H4 (cell line): ENCODE data around the gene GNPDA1. TPM values are rescaled to one million over a fixed set of nuclear protein-coding genes. Genes with fewer than 3 reads are reported as not detected.
A peak's percentile ranks its signal among the peaks of the same experiment; 100 is the strongest.

Experiments
- DNase-seq: peaks from one replicate; pipeline ENCODE4 v3.0.0-alpha.2; 2015; ENCODE audit warnings: low spot score
- total RNA-seq: library from RNA; depleted of rRNA; stranded (reverse); fragments of >200 nt; shearing (Covaris generic); gene quantifications from 2 replicates; pipeline ENCODE4 v1.2.3, GENCODE V29; 2014

The GNPDA1 gene
- total RNA-seq, 1 experiment from 2014 or later: 119 TPM

DNA sequence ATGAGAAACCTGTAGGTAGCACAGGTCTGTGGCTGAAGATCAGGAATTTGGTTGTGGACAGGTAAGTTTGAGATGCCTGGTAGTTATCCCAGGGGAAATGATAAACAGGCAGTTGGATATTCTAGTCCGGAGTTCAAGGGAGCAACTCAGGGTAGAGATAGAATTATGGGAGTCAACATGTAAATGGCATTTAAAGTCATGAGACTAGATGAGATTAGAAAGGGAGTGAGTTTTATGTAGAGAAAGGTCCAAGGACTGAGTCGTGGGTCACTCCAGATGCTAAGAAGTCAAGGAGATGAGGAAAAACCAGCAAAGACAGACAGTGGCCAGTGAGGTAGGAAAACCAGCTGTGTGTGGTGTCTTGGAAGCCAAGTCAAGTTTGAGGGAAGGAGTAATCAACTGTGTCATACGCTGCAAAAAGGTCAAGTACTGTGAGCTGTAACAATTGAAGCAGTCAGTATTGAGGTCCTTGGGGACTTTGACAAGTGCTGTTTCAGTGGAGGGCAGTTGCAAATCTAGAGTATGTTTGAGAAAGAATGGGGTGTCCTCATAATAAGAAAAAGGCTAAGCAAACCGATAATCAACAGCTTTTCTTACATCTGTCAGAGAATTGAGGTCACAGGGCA is 18.2 kb downstream of the GNPDA1 start:
- no peak for DNase-seq

DNA sequence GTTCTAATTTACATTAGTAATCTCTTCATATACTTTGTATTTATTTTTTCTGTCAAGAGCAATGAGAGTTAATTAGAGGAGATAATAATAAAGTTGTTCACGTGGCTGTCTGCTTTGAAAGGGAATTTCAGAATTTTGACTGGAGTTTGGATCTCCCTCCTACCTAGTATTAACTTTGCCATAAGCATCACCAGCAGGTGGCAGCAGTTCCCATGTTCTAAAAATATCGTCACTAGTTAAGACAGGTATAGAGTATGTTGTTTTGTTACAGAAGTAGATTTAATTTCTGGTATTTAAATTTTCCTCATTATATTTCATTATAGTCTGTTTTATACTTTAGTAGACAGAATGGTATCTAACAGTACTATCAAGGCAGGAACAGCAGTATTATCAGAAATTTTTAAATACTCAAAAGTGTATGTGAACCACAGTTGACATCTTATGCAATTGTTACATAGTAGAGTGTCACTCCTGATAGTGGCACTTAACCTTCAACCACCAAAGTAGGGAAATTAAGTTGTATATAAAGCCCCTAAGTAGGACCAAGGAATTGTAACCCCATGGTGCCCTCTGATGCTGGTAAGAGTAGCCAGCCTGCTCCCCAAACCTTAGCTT is 20.4 kb downstream of the GNPDA1 start:
- peak; percentile 57 for DNase-seq

DNA sequence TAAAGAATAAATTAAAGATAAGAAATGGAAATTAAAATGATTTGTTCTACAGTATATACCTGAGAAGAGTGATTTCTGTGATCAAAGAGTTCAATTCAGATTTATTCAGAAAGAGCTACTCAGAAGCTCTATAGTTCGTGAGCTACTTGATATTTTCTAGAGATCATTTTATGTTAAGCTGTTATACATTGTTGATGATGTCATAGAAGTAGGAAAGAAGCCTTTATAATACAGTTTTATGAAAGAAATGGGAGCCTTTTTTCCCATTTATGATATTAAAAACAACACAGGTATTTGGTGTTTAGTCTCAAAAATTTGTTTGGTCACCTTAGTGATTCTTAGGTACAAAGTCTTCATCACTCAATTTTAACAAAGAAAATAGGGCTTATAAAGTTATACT is 23.1 kb downstream of the GNPDA1 start:
- DNase-seq: no peak

DNA sequence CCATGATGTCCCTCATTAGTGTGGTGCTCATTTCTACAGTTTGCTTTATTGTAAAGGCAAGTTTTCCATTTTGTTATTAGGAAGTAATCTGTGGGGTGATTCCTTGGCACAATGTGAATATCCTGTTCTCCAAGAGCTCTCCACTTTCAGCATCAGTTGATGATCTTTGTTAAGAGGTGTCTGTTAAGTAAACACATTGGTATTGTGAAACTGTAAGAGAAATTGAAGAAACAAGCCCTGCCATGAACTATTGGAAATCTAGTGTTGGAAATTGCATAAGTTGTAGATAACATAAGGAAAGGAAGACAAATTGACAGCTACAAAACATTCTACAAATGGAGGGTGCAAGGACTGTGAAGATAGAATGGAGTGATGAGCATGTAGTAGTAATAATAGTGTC is 26.8 kb downstream of the GNPDA1 start:
- no peak for DNase-seq

DNA sequence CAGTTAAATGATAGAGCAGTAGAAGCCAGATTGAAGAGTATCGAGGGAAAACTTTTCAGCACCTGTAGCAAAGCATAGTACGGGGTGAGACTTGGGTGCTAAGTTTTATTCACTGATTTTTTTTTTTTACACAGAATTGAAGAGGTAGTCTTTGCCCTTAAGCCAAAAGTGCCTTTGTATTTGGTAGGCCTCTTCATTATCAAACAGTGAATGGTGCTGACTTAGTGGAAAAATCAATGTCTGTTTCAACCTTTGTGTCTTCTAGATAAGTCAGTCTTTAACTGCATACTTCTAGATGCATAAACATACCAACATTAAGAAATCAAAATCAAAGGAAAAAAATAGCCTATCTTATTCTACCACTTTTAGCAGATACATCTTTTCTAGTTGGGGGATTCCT is 30.2 kb downstream of the GNPDA1 start:
- DNase-seq: no peak

DNA sequence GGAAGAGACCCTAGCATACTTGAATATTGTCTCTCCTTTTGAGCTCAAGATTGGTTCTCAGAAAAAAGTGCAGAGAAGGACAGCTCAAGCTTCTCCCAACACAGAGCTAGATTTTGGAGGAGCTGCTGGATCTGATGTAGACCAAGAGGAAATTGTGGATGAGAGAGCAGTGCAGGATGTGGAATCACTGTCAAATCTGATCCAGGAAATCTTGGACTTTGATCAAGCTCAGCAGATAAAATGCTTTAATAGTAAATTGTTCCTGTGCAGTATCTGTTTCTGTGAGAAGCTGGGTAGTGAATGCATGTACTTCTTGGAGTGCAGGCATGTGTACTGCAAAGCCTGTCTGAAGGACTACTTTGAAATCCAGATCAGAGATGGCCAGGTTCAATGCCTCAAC is 34.4 kb downstream of the GNPDA1 start:
- no peak for DNase-seq

DNA sequence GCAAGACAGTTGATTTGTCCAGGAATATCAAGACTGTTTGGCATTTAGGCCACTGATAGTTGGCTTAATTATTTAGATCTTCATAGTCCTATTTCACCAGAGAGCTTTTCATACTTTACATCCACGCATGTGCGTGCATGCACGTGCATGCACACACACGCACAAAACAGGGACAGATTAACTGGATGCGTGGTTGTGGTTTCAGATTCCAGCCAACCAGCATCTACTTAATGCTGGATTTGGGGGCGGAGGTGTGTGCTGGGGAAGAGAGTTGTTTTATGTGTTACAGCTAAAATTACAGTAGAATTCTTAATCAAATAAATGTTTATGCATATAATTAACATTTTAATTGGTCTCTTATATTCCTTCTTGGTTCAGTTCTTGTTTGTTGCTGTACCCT is 36.7 kb downstream of the GNPDA1 start:
- DNase-seq: no peak

DNA sequence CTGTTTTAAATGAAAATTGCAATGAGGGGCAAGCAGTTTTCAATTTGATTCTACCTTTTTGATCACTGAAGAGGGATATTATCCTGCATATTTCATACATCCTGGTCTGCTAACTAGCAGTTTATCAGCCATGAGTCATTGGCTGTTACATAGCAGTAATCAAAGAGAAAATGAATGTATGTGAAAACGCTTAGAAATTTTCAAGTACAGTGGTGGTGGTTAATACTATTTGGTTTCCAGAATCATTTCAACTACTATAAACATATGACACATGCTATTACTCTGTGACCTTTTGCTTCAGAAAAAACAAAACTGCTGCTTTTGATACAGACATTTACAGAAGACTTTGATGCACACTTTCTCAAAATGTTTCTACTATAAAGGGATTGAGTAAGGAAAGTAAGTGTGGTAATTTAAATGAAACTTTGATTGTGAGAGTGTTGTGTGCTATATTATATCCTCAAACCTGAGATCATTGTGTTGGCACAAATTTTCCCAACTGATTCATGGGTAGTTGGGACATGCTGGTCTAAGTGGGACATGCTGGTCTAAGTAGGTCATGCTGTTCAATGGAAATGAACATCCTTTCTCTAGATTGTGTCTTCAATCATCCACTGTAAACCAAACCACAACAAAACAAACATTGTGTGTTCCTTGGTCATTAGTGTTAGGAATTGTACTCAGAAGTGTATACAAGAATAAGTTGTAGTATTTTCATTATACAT is 38.8 kb downstream of the GNPDA1 start:
- peak; percentile 22 for DNase-seq

DNA sequence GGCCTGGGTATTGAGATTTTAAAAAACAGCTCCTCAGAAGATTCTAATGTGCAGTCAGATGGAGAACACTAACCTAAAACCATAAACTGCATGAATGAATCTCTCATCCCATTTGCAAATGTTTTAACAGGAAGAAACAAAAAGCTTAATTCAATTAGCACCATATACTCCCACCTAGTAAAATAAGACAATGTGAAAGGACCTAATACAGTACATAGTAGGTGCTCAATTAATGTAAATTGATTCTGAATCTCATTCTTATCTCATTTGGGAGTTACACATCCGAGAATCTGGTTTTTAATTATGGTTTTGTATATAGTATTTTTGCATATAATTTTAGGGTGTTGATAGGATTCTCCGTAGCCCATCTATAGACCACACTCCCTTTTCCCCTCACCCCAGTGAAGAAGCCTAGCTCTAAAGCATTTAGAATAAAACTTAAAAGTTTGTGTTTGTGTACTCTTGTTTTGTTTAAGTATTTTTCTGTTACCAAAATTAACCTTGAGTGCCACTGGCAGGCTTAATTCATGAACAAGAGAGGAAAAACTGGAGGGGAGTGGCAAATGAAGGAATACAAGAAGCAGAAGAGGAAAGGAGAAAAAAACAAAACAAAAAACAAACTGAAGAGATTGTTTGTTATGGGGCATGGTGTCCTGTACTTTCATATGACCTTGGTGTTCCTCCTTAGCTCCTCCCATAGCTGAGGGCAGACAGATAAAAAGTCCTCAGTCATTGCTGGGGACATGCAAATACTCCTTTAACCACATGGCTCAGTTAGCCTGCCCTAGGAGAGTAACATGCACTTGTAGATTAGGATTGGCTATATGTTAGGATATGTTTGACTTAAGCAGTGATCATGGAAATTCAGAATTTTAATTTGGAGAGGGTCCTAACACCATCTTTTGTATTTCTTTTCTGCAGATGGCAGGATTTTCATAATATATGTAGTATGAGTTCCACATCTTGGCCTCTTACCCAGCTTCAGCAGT is 42.8 kb downstream of the GNPDA1 start:
- DNase-seq: peak; percentile 39

DNA sequence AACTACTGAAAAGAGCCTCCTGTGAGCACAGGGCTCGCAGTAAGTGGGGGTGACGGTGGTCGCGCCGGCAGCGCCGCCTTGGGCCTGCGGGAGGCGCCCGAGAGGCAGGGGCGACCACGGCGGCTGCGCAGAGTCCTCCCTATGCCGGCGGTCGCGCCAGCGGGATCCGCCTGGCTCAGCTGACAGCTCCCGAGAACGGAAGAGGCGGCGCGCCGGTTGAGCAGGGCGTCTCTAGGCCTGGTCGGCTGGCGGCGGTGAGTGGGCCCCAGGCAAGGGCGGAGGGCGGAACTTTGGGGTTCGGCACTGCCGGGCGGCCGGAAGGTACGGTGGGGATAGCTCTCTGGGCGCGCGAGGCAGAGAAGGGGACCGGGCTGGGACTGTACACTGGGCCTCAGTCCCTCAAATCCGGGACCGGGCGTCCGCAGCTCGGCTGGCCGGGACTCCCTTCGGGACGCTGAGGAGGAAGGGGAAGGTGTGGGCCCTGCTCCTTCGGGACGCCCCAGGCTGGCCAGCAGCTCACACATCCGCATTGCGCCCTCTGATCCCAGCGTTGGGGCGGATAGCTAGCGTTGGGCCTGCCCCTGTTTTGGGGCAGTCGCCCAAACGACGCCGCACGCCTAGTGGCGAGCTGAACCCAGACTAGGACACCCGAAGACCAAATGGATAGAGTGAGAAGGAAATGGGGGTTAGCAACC is 43.8 kb downstream of the GNPDA1 start, which contains the start of gene RNF14:
RNF14 (plus strand) TSS at position 192 of the 695 bp plus-strand sequence. CDS start 4,484 bp downstream, outside the sequence.
- DNase-seq: peak; percentile 91

DNA sequence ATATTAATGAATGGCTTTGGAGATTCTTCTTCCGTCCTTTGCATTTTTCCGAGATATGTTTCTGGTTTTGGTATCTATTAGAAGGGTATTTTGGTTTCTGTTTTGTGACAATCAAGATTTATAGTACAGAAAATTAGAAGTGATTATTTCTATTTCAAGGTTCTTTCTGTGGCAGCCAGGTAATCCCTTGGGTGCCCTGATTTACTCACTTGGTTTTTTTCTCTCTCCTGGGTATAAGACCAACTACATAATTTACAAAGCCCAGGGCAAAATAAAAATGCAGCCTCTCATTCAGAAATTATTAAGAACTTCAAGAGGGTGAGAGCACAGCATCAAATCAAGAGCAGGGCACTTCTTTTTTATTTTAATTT is 45.9 kb downstream of the GNPDA1 start:
- no peak for DNase-seq

DNA sequence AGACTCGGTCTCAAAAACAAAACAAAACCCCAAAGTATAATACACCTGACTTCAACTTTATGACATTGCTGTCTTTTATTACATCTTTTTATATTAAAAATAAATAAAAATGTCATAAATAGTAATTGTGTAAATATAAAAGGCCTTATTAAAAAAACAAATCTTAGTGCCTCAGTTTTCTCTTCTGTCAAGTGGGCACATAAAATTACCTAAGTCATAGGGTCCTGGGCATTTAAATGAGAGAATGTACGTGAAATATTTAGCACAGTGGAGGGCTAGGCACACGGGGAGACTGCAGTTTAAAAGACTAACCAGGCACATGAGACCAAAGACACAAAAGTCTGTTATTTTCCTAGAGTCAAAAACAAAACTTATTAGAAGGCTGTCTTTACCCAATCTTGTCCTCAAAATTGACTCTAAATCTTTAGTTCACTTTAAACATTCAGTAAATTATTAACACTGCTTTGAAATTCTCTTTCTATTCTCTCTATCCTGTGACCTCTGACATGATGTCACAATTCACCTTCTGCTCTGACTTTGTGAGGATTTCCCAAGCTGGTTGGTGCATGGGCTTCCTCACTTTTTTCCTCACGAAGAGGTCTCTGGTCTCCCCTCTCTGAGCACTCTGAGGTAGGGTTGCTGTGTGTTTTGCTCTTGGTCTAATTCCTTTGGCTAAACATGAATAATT is 46.4 kb downstream of the GNPDA1 start:
- DNase-seq: no peak

DNA sequence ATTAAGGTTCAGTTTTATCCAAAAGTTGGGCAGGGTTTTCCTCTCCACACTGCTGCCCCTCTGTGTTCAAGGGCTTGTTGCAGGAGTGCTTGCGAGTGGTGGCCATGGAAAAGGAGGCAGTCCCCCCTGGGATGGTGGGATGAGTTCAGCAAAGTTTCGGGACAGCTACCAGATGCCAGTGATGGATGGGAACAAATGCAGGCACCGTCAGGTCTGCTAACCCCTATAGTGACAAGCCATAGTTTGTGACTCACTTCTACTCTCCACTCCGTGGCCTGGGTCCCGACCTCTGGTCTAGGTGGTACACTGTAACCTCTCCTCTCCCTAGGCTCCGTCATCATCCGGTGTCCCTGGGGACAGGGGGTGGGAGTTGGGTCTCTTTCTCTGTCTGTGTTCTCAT is 47.8 kb downstream of the GNPDA1 start:
- no peak for DNase-seq

DNA sequence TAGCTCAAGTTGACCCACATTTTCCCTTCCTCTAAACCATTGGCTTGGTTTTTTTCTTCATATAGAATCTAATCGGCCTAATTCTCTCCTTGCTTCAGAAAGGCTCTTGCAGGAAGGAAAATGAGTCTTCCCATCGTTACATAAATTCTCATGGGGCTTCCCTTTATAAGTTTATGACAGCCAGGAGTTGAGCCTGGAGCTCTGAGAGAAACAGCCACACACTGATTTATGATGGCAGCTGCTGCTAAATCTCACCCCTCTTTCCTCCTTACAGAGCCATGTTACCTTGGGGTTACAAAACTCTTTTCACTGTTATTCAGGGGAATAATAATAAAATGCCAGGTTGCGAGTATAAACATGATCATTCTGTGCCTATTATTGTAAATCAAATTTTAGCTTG is 49.1 kb downstream of the GNPDA1 start:
- no peak for DNase-seq

DNA sequence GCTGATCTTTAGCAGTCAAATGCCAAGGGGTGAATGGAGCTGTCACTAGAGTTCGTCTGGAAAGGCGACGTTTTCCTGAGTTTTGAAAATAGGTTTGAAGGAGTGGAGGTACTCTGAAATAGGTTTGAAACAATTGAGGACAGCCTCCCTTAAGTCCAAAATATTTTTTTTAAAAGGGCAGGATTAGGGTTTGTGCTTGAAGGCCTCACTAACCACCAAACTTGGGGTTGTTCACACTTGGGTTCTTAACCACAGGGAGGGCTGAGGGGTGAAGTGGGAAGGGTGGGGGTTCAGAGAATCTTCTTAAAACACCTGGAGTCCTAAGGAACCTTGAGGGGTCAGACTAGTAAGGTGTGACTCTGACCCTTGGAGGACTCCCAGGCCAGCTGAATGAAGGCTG is 51.4 kb downstream of the GNPDA1 start:
- no peak for DNase-seq

DNA sequence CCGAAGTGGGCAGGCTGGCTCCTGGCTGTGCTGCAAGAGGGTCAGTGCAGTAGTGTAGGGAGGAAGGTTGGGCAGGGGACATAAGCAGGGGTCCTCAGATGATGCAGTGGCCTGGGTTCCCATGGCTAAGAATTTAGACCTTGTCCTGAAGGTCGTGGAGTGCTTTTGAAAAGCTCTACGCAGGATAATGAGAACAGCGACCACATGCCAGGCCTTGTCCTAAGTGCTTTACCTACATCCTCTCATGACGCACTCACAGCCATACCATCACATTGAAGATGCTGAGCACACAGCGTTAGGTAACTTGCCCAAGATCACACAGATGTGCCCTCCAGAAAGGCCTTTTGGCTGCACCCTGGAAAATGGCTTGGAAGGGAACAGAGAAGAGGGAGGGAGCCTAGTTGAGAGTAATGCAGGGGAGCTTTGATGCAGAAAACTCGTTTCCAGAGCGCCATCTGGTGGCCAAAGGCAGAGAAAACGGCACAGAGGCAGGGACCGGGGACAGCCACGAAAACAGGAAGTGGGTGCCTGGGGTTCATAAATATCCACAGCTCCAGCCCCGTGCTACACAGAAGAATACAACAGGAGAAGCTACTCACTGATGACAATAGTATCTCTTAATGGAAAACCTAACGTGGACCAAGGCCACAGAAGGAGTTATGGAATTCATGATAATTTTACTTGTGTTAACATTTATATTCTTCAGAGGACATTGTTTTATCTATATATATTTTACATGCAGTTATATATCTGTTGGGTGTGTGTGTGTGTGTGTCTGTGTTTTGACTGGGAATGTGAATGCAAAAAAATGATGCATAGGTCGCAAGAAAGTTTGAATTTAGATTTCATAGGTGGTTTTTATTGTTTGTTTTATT is 52.1 kb downstream of the GNPDA1 start:
- peak; percentile 81 for DNase-seq

DNA sequence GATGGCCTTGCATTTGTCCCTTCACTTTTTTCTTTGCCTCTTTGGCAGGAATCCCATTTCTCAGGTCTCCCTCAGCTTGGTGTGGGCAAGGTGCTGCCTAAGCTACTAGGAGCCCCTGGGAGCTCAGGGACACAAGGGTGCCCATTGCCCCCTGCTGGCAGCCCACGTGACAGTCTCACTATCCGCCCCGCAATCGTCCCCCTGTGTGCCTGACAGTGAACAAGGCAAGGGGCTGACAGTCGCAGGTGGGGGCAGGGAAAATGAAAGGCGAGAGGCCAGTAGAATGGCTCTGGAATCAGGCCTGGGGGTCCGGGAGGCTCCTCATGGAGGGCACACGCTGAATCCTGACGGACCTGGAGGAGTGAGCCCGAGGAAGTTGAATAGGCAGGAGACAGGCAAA is 52.8 kb downstream of the GNPDA1 start:
- no peak for DNase-seq

DNA sequence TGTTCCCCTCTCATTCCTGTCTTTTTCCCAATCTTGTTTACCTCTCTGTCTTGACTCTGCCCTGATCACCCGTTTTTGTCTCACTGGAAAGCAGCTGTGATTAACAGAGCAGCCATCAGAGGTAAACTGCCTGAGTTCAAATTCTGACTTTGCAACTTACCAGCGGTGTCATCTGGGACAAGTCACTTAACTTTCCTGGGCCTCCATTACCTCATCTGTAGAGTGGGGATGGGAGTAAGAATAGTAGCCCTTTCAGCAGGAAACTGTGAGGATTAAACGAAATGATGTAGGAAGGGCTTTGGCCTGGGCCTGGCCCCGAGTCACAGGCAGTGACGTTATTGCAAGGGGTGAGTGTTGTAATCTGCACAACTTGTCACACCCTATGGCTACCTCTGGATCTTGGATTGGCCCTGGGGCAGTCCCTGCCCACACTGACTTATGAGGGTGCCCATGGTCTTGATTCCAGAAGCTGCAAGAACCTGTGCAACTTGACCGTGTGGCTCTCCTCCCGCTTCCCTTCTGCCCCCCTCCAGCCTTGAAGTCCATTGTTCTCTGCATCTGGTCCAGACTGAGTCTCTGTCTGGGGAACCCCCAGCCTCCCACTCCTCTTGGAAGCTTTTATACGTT is 54.2 kb downstream of the GNPDA1 start:
- DNase-seq: no peak

DNA sequence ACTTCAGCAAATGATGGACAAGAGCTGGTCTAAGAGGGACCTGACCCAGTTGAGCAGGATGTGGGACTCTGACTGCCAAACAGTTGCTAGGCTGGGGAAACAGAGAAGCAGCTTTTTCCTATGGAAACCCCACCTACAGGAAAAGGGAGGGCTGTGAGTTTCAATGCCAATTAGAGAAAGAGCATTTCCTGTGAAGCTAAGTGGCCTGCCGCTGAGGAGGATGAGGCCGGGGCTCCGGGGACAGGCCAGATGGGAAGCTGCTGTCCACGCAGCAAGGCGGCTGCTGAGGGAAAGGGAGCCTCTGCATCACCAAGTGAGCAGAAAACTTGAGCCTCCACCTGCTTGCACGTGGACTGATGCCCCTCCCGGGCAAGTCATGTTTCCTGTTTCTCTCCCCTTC is 54.7 kb downstream of the GNPDA1 start, which contains the start of gene PCDH12:
PCDH12 (minus strand) TSS at position 90 of the 400 bp plus-strand sequence. CDS start 351 bp downstream, outside the sequence.
- DNase-seq: no peak
